ENCODE measurements around the gene DIS3L2.

Gene DIS3L2

DNA sequence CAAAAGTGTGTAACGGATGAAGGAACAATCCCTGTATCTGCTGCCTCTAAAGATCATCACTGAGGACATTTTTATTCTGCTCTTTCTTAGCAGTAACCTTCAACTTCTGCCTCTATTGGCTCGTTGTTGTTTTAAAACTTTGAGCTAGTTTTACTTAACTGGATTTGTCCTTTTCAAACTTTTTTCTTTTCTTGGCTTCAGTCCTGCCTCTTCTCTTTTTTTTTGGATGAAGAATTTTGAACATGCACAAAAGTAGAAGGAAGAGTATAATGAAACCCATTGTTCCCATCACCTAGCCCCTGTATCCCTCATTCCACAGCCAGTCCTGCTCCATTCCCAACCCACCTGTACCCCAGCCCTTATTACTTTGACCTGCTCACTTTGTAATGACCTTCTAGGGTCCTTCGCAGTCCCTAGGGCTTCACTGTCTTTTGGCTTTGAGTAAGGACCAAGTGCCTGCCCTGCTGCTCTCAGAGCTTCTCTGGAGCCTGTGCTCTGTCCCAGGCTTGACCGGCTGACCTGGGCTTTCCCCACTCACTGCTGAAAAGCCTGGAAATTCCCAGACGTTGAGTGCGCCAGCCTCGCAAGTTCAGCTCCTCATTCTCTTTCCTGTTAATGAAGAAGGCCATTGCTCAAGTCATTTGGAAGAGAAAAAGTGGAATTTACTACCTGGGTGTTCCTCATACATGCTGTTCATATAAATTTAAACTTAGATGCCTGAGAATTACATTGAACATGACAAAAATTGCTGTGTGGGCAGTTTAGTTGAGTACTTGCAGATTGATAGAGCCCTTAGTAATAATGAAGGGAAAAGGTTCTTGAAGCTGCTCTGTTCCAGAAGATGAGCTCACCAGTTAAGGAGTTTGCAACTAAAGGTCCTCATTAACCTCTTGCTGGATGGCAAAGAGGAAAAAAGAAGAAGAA lies 267.7 kb downstream of the DIS3L2 start:
- TF ChIP-seq, protein P1, sequence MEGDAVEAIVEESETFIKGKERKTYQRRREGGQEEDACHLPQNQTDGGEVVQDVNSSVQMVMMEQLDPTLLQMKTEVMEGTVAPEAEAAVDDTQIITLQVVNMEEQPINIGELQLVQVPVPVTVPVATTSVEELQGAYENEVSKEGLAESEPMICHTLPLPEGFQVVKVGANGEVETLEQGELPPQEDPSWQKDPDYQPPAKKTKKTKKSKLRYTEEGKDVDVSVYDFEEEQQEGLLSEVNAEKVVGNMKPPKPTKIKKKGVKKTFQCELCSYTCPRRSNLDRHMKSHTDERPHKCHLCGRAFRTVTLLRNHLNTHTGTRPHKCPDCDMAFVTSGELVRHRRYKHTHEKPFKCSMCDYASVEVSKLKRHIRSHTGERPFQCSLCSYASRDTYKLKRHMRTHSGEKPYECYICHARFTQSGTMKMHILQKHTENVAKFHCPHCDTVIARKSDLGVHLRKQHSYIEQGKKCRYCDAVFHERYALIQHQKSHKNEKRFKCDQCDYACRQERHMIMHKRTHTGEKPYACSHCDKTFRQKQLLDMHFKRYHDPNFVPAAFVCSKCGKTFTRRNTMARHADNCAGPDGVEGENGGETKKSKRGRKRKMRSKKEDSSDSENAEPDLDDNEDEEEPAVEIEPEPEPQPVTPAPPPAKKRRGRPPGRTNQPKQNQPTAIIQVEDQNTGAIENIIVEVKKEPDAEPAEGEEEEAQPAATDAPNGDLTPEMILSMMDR (IDR thresholded peaks at IDR 0.05; ENCODE audit: low read length, missing control alignments): no peak
- DNase-seq (ENCODE audit: low read depth): peak; percentile 50

DNA sequence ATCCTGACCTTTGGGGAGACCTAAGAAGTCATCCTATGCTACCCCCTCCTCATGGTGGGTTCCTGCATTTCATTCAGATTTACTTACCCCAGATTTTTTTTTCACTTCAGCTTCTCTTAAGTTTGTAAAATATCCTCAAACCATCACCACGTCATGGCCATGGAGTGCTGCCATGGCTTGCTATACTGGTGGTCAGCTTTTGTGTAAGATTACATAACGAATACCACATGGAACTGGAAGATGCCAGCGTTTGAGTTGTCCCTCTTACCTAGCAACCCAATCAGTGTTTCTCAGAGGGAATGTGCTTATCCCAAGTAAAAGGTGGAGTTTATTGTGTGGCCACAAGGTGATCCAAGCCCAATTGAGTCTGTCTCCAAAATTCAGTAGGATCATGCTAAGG lies 268.4 kb downstream of the DIS3L2 start:
- TF ChIP-seq, protein P1 (IDR thresholded peaks at IDR 0.05; ENCODE audit: low read length, missing control alignments): no peak
- DNase-seq (ENCODE audit: low read depth): peak; percentile 35
- H3K4me3 ChIP-seq (replicated peaks; ENCODE audit: low read depth, low read length): no peak overlapping the region

More for the DNA sequence above, 267.7 kb downstream of the DIS3L2 start:
- no peak overlapping the region for H3K4me3 ChIP-seq (replicated peaks; ENCODE audit: low read depth, low read length)

DNA sequence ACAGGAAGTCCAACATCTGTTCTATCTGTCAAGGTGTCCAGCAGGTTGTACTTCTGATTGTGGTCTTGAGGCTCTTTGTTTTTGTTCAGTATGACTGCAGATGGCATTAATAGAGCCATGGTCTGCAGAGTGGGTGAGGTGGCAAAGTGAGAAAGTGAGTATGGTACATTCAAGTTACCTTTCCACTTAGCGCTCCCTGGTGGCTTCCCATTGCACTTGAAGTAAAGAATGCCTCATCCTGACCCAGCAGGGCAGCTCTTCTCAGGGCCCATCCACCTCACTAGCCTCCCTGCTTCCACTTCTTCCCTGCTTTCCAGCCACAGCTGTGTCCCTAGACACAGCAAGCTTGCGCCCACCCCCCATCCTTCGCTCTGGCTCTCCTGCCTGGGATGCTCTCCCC lies 269.0 kb downstream of the DIS3L2 start:
- TF ChIP-seq, protein P1 (IDR thresholded peaks at IDR 0.05; ENCODE audit: low read length, missing control alignments): peak; percentile 26

DNA sequence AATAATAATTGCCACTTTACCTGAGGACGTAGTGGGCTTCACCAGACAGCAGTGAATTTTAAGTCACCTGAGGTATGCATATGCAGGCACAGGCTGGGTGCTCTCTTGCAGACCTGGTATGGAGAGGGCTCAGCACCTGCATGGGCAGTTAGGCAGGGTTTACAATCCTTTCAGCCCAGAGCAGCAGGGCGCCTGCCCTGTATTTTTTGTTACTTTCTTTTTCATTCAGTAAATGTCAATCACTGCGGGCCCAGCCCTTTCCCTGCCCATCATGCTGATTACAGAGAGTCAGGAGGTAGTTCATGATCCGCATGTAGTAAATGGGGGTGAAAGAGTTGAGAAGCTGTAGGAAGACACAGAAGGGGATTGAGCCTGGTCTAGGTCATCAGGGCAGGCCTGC lies 270.0 kb downstream of the DIS3L2 start:
- no peak overlapping the region for H3K4me3 ChIP-seq (replicated peaks; ENCODE audit: low read depth, low read length)
- TF ChIP-seq, protein P1 (IDR thresholded peaks at IDR 0.05; ENCODE audit: low read length, missing control alignments): no peak
- no peak for DNase-seq (ENCODE audit: low read depth)

More for the DNA sequence above, 269.0 kb downstream of the DIS3L2 start:
- DNase-seq (ENCODE audit: low read depth): peak; percentile 24
- no peak overlapping the region for H3K4me3 ChIP-seq (replicated peaks; ENCODE audit: low read depth, low read length)

DNA sequence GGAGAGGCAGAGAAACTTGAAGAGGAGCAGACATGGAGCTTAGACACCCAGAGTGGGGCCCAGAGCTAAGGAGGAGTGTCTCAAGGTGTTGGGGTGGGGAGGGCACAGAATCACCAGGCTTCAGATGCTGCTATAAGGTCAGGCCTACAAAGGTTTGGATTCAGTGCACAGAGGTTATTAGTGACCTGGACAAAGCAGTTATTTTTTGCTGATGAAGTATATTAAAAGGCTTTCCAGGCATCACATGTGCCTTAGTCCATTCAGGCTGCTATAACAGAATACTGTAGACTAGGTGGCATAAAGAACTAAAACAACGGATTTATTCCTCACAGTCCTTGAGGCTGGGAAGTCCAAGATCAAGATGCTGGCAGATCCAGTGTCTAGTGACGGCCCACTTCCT lies 271.4 kb downstream of the DIS3L2 start:
- TF ChIP-seq, protein P1 (IDR thresholded peaks at IDR 0.05; ENCODE audit: low read length, missing control alignments): no peak
- DNase-seq (ENCODE audit: low read depth): no peak
- no peak overlapping the region for H3K4me3 ChIP-seq (replicated peaks; ENCODE audit: low read depth, low read length)

DNA sequence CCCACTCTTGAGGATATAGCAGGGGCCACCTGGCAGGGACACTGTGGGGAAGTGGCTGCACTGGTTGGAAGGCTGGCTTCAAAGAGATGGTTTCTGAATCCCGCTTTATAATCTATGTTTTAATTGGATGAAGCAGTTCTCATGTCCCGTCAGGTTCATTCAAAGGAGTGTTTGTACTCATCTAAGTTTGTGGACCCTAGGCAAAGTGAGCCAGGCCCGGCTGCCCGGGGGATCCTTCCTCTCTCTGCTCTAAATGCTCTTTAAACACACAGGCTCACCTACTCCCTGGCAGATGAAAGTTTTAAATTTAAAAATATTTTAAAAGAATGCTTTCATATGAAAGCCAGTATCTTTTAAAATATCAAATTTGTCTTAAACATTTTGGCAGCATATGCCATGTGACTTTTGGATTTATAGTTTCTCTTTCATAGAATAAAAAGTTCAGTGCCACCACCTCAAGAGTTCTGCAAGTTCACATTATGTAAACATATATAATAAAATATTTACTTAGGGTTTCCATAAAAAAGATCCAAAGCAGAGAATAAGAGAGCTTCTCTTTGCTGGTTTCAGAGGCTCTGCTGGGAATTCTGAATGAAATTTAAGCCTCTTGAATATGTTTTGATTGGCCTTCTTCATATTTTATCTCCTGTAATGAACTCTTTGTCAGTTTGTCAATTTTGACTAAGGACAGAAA lies 273.6 kb downstream of the DIS3L2 start:
- TF ChIP-seq, protein P1 (IDR thresholded peaks at IDR 0.05; ENCODE audit: low read length, missing control alignments): no peak
- DNase-seq (ENCODE audit: low read depth): no peak

More for the DNA sequence above, 273.6 kb downstream of the DIS3L2 start:
- no peak overlapping the region for H3K4me3 ChIP-seq (replicated peaks; ENCODE audit: low read depth, low read length)
